Measurements from ENCODE around the gene TAC3. TPM values are rescaled to one million over a fixed set of nuclear protein-coding genes. Genes with fewer than 3 reads are reported as not detected.
A peak's percentile ranks its signal among the peaks of the same experiment; 100 is the strongest.
"Not testable (repeated sequence)": the region's sequence is repeated elsewhere in the genome, so short reads cannot be mapped to it uniquely, and the experiment has no call there.

TAC3 gene
- total and polyA plus RNA-seq, 7 experiments from 2014 or later, result 0.49 to 1.1 (median 0.74) TPM; not detected in 3

GRCh38 chr12:57053146-57053545 lies 36.8 kb upstream of the TAC3 start:
- Mint-ChIP-seq H3K4me1 (peaks cover 0 to 16% (median 5%) of the 10 kb centered on the region in 7 donors), H3K36me3 (peaks cover 0 to 31% (median 8%) of the 10 kb centered on the region in 5 donors)
- H3K27ac Mint-ChIP-seq; H3K4me3 ChIP-seq (ENCODE audit: low read length); H3K9me3 ChIP-seq (ENCODE audit: control insufficient read depth in 2 of 3, low read length in 3 of 3); intact Hi-C loops (cut with micrococcal nuclease); ATAC-seq; H3K4me1 ChIP-seq (ENCODE audit: control insufficient read depth in 2 of 2, insufficient read depth in 2 of 2, low read length in 2 of 2); H3K4me3 Mint-ChIP-seq; H3K27me3 ChIP-seq (ENCODE audit: control insufficient read depth in 2 of 2, insufficient read depth in 2 of 2, low read length in 2 of 2); H3K27ac ChIP-seq (ENCODE audit: low read depth, low read length); H3K27me3 Mint-ChIP-seq; H3K9me3 Mint-ChIP-seq; DNase-seq: not testable (repeated sequence)
- peaks cover 0 to 12% (median 0%) of the 10 kb centered on the region in 3 experiments for H3K36me3 ChIP-seq (ENCODE audit: control insufficient read depth in 2 of 3, insufficient read depth in 3 of 3, low read length in 3 of 3)
- ChIA-PET POLR2A (interaction anchor here (1.2 kb wide), 1 partner anchor 10 kb away, joined by 4 read pairs; no protein-coding TSS in a partner anchor), CTCF (interaction anchor here (1.0 to 1.2 kb wide), 2 partner anchors 8 to 45 kb away, joined by 3 read pairs; no protein-coding TSS in a partner anchor)

DNA sequence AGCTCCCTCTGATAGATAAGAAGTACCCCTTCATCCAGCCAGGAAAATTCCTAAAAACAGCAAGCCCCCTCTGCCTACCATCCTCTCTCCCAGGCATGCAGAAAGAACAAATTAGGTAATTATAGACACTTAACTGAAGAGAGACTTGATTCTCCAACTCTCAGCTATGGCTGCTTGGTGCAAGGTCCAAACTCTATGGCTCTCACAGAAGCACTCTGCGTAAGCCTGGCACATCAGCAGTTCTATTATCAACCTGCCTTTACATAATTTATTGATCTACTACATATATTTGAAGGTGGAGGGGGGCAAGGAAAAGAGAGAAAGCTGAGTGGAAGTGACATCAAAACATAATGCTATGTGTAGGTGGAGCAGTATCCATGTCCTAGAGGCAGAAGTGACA lies 34.7 kb upstream of the TAC3 start:
- H3K27me3 Mint-ChIP-seq, result peaks cover 0 to 3% (median 0%) of the 10 kb centered on the region in 5 donors
- no peak overlapping the region for H3K27ac ChIP-seq (ENCODE audit: low read depth, low read length)
- no peaks in the 10 kb centered on the region for H3K36me3 ChIP-seq (ENCODE audit: control insufficient read depth in 2 of 3, insufficient read depth in 3 of 3, low read length in 3 of 3)
- no peak overlapping the region for H3K4me3 Mint-ChIP-seq
- intact Hi-C loops (cut with micrococcal nuclease), result no loop called here
- no peaks in the 10 kb centered on the region for H3K9me3 ChIP-seq (ENCODE audit: control insufficient read depth in 2 of 3, low read length in 3 of 3)
- DNase-seq, result no peak
- ATAC-seq, result no peak
- H3K27ac Mint-ChIP-seq, result peak overlapping the region in 1 of 9 donors; percentile 49
- H3K27me3 ChIP-seq (ENCODE audit: control insufficient read depth in 2 of 2, insufficient read depth in 2 of 2, low read length in 2 of 2), result no peaks in the 10 kb centered on the region
- peaks cover 19 to 36% (median 26%) of the 10 kb centered on the region in 7 donors for H3K4me1 Mint-ChIP-seq
- no peak overlapping the region for H3K4me3 ChIP-seq (ENCODE audit: low read length)
- H3K36me3 Mint-ChIP-seq, result peaks cover 0 to 21% (median 0%) of the 10 kb centered on the region in 5 donors
- peaks cover 19 to 20% of the 10 kb centered on the region in 2 donors for H3K4me1 ChIP-seq (ENCODE audit: control insufficient read depth in 2 of 2, insufficient read depth in 2 of 2, low read length in 2 of 2)
- POLR2A ChIA-PET, result interaction anchor here (0.6 kb wide), 1 partner anchor 61 kb away, joined by 4 read pairs; no protein-coding TSS in a partner anchor
- CTCF ChIA-PET, result interaction anchor here (0.8 to 1.7 kb wide), 4 partner anchors 10 to 61 kb away, joined by 3 to 6 read pairs (median 3); no protein-coding TSS in a partner anchor
- H3K9me3 Mint-ChIP-seq, result peaks cover 0 to 4% (median 0%) of the 10 kb centered on the region in 11 donors

GRCh38 chr12:57049890-57050289 lies 33.6 kb upstream of the TAC3 start, which contains the start of gene MYO1A:
Gene MYO1A (minus strand): TSS chr12:57050129. CDS start chr12:57048323, 1,806 bp downstream.
- peaks cover 0 to 4% (median 0%) of the 10 kb centered on the region in 11 donors for H3K9me3 Mint-ChIP-seq
- peaks cover 0 to 19% (median 0%) of the 10 kb centered on the region in 5 donors for H3K36me3 Mint-ChIP-seq
- H3K4me1 ChIP-seq (ENCODE audit: control insufficient read depth in 2 of 2, insufficient read depth in 2 of 2, low read length in 2 of 2), result peaks cover 19 to 20% of the 10 kb centered on the region in 2 donors
- no peak within 1 kb of the TSS for H3K27ac ChIP-seq (ENCODE audit: low read depth, low read length)
- ChIA-PET POLR2A (interaction anchor here (1.9 kb wide), 1 partner anchor 19 kb away, joined by 10 read pairs; no protein-coding TSS in a partner anchor), CTCF (interaction anchor here (0.7 to 1.7 kb wide), 3 partner anchors 9 to 19 kb away, joined by 3 to 6 read pairs (median 3); no protein-coding TSS in a partner anchor)
- no peaks in the 10 kb centered on the region for H3K36me3 ChIP-seq (ENCODE audit: control insufficient read depth in 2 of 3, insufficient read depth in 3 of 3, low read length in 3 of 3)
- ATAC-seq (no peak), DNase-seq (no peak)
- no peak within 1 kb of the TSS for H3K4me3 Mint-ChIP-seq
- intact Hi-C loops (cut with micrococcal nuclease), result no loop called here
- no peaks in the 10 kb centered on the region for H3K9me3 ChIP-seq (ENCODE audit: control insufficient read depth in 2 of 3, low read length in 3 of 3)
- peaks cover 25 to 41% (median 34%) of the 10 kb centered on the region in 7 donors for H3K4me1 Mint-ChIP-seq
- H3K27me3 ChIP-seq (ENCODE audit: control insufficient read depth in 2 of 2, insufficient read depth in 2 of 2, low read length in 2 of 2), result no peaks in the 10 kb centered on the region
- H3K27ac Mint-ChIP-seq, result peak within 1 kb of the TSS in 2 of 9 donors; percentile 10 to 46
- H3K4me3 ChIP-seq (ENCODE audit: low read length), result no peak within 1 kb of the TSS
- H3K27me3 Mint-ChIP-seq, result peaks cover 0 to 6% (median 0%) of the 10 kb centered on the region in 5 donors

GRCh38 chr12:57049119-57049446 lies 32.8 kb upstream of the TAC3 start:
- peaks cover 19 to 20% of the 10 kb centered on the region in 2 donors for H3K4me1 ChIP-seq (ENCODE audit: control insufficient read depth in 2 of 2, insufficient read depth in 2 of 2, low read length in 2 of 2)
- intact Hi-C loops (cut with micrococcal nuclease), result no loop called here
- H3K4me3 ChIP-seq (ENCODE audit: low read length), result no peak overlapping the region
- Mint-ChIP-seq H3K4me3 (no peak overlapping the region), H3K9me3 (peaks cover 0 to 2% (median 0%) of the 10 kb centered on the region in 11 donors), H3K36me3 (peaks cover 0 to 14% (median 0%) of the 10 kb centered on the region in 5 donors), H3K27me3 (peaks cover 0 to 6% (median 0%) of the 10 kb centered on the region in 5 donors), H3K4me1 (peaks cover 25 to 39% (median 34%) of the 10 kb centered on the region in 7 donors), H3K27ac (peak overlapping the region in 1 of 9 donors; percentile 10)
- H3K9me3 ChIP-seq (ENCODE audit: control insufficient read depth in 2 of 3, low read length in 3 of 3), result no peaks in the 10 kb centered on the region
- CTCF ChIA-PET, result interaction anchor here (1.9 to 2.6 kb wide), 2 partner anchors 12 to 41 kb away, joined by 6 to 19 read pairs; no protein-coding TSS in a partner anchor
- POLR2A ChIA-PET, result interaction anchor here (0.6 to 2.3 kb wide), 3 partner anchors 18 to 293 kb away, joined by 3 to 10 read pairs (median 9); partner anchors contain the start of gene STAT6
- no peaks in the 10 kb centered on the region for H3K27me3 ChIP-seq (ENCODE audit: control insufficient read depth in 2 of 2, insufficient read depth in 2 of 2, low read length in 2 of 2)
- no peak overlapping the region for H3K27ac ChIP-seq (ENCODE audit: low read depth, low read length)
- H3K36me3 ChIP-seq (ENCODE audit: control insufficient read depth in 2 of 3, insufficient read depth in 3 of 3, low read length in 3 of 3), result no peaks in the 10 kb centered on the region
- DNase-seq, result no peak
- no peak for ATAC-seq

DNA sequence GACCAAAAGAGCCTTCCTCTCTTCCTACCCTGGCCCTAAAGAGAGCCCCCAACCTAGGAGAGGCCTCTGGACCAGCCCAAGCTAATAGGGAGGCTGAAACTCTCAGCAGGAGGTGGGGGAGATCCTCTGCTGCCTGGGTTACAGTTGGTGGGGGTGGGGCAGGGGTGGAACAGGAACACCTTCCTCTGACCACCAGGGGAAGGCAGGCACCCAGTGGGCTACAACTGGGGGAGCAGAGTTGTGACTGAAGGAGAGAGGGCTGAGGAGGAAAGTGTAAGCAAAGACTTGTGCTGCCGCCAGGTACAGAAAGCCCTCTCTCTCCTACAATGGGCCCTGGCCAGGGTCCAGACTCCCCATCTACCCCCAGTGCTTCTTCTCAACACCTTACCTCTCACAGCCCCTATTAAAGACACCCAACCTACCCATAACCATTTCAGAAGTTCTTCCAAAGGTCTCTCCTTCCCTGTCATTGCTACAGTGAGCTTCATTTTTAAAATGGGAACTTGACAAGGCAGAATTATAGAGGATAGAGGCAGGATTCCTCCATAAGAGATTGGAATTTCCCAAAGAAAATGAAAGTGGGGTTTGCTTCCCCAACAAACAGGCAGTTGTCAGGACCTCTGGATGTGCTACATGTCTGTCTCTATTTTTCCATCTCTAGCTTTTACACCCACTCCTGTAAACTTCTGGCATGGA lies 32.2 kb upstream of the TAC3 start:
- no peak for ATAC-seq
- CTCF ChIA-PET, result interaction anchor here (0.8 to 2.6 kb wide), 4 partner anchors 13 to 40 kb away, joined by 3 to 19 read pairs (median 8); no protein-coding TSS in a partner anchor
- Mint-ChIP-seq H3K36me3 (peaks cover 0 to 9% (median 0%) of the 10 kb centered on the region in 5 donors), H3K27ac (peak overlapping the region in 1 of 9 donors; percentile 75), H3K4me3 (peak overlapping the region in 2 of 10 donors; percentile 0 to 15), H3K27me3 (peaks cover 0 to 6% (median 0%) of the 10 kb centered on the region in 5 donors), H3K4me1 (peaks cover 25 to 39% (median 34%) of the 10 kb centered on the region in 7 donors), H3K9me3 (peaks cover 0 to 2% (median 0%) of the 10 kb centered on the region in 11 donors)
- H3K4me3 ChIP-seq (ENCODE audit: low read length), result no peak overlapping the region
- POLR2A ChIA-PET, result interaction anchor here (0.6 to 2.4 kb wide), 8 partner anchors 8 to 294 kb away, joined by 3 to 10 read pairs (median 6); partner anchors contain the start of gene STAT6
- H3K9me3 ChIP-seq (ENCODE audit: control insufficient read depth in 2 of 3, low read length in 3 of 3), result no peaks in the 10 kb centered on the region
- no peak overlapping the region for H3K27ac ChIP-seq (ENCODE audit: low read depth, low read length)
- intact Hi-C loops (cut with micrococcal nuclease), result no loop called here
- no peak for DNase-seq
- H3K4me1 ChIP-seq (ENCODE audit: control insufficient read depth in 2 of 2, insufficient read depth in 2 of 2, low read length in 2 of 2), result peaks cover 19 to 20% of the 10 kb centered on the region in 2 donors
- no peaks in the 10 kb centered on the region for H3K27me3 ChIP-seq (ENCODE audit: control insufficient read depth in 2 of 2, insufficient read depth in 2 of 2, low read length in 2 of 2)
- H3K36me3 ChIP-seq (ENCODE audit: control insufficient read depth in 2 of 3, insufficient read depth in 3 of 3, low read length in 3 of 3), result no peaks in the 10 kb centered on the region

DNA sequence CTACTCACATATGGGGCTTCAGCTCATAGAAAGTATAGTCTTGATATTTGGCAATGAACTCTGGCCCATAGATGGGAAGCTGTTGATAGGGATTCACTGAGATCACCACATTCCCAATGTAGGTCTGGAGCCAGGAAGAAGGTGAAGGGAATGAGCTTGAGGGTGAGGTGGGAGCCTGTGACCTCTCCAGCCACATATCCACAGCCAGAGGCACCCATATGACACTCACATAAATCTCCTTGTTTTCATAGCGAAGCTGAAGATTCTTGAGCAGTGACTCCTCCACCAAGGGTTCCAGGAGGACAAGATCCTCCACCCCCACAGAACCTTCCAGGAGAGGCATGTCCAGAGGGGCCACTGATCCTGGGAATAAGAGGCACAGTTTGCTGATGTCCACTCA lies 31.7 kb upstream of the TAC3 start:
- CTCF ChIA-PET, result interaction anchor here (0.8 to 2.6 kb wide), 5 partner anchors 14 to 42 kb away, joined by 3 to 19 read pairs (median 6); partner anchors contain the start of gene ZBTB39
- no peak for DNase-seq
- H3K4me1 Mint-ChIP-seq, result peaks cover 25 to 39% (median 34%) of the 10 kb centered on the region in 7 donors
- no peaks in the 10 kb centered on the region for H3K27me3 ChIP-seq (ENCODE audit: control insufficient read depth in 2 of 2, insufficient read depth in 2 of 2, low read length in 2 of 2)
- H3K36me3 ChIP-seq (ENCODE audit: control insufficient read depth in 2 of 3, insufficient read depth in 3 of 3, low read length in 3 of 3), result no peaks in the 10 kb centered on the region
- H3K4me1 ChIP-seq (ENCODE audit: control insufficient read depth in 2 of 2, insufficient read depth in 2 of 2, low read length in 2 of 2), result peaks cover 19 to 20% of the 10 kb centered on the region in 2 donors
- H3K4me3 Mint-ChIP-seq, result peak overlapping the region in 7 of 10 donors; percentile 45 to 79 (median 59)
- H3K27ac ChIP-seq (ENCODE audit: low read depth, low read length), result no peak overlapping the region
- POLR2A ChIA-PET, result interaction anchor here (0.7 to 2.4 kb wide), 8 partner anchors 9 to 64 kb away, joined by 3 to 10 read pairs (median 6); partner anchors contain the start of gene STAT6
- peaks cover 0 to 6% (median 0%) of the 10 kb centered on the region in 5 donors for H3K27me3 Mint-ChIP-seq
- peaks cover 0 to 3% (median 0%) of the 10 kb centered on the region in 5 donors for H3K36me3 Mint-ChIP-seq
- intact Hi-C loops (cut with micrococcal nuclease), result loop anchor here (2.0 kb wide), 3 partner anchors 13 to 17 kb away; no protein-coding TSS in a partner anchor
- no peak overlapping the region for H3K4me3 ChIP-seq (ENCODE audit: low read length)
- no peak for ATAC-seq
- H3K9me3 Mint-ChIP-seq, result peaks cover 0 to 2% (median 0%) of the 10 kb centered on the region in 11 donors
- H3K27ac Mint-ChIP-seq, result peak overlapping the region in 7 of 9 donors; percentile 75 to 93 (median 79)
- H3K9me3 ChIP-seq (ENCODE audit: control insufficient read depth in 2 of 3, low read length in 3 of 3), result no peaks in the 10 kb centered on the region
